Measurements from ENCODE around the gene KCNG4.

Gene KCNG4

GRCh38 chr16:84224554-84224953 lies 15.3 kb downstream of the KCNG4 start:
- no peak for TF ChIP-seq CTCF (IDR thresholded peaks at IDR 0.05)

DNA sequence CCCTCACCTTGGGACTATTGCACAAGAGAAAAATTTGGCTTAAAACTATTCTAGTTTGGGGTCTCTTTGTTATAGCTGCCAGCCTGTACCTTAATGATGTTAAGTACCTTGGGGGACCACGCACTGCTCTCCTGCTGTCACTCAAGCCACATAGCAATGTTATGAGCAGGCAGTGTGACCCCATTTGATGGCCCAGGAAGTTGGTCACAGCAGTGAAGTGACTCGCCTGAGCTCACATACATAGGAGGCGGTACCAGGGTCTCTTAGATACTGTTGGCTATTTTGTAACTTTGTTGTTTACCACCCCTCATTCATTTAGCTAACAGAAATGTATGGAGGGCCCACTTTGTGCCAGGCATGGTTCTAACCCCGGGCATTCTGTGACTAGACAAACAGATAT lies 16.4 kb downstream of the KCNG4 start:
- TF ChIP-seq CTCF (IDR thresholded peaks at IDR 0.05) = no peak

- no peak for TF ChIP-seq CTCF (IDR thresholded peaks at IDR 0.05)
These were observed 19.0 kb downstream of the KCNG4 start for GRCh38 chr16:84220851-84221250.

DNA sequence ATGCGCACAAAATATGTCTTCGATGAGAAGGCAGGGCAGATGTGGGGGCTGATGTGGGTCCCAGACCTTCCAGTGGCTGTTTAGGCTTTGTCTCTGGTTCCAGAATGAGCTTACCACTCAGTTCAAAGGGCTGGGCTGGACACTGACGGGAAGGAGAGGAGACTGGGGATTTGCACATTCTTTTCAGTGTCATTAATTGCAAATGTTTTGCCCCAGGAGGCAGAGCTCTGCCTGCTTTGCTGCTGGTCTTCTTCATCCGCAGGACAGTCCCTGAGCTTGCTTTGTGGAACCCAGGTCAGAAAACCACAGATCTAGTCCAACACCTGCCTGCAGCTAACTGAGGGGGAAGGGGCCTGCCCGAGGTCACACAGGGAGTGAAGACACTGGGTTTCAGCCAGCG lies 20.9 kb downstream of the KCNG4 start:
- TF ChIP-seq CTCF (IDR thresholded peaks at IDR 0.05) = no peak

- no peak for TF ChIP-seq CTCF (IDR thresholded peaks at IDR 0.05)
These were observed 21.5 kb downstream of the KCNG4 start for GRCh38 chr16:84218176-84218823.

- no peak for TF ChIP-seq CTCF (IDR thresholded peaks at IDR 0.05)
These were observed 24.3 kb downstream of the KCNG4 start for GRCh38 chr16:84215531-84215930.

DNA sequence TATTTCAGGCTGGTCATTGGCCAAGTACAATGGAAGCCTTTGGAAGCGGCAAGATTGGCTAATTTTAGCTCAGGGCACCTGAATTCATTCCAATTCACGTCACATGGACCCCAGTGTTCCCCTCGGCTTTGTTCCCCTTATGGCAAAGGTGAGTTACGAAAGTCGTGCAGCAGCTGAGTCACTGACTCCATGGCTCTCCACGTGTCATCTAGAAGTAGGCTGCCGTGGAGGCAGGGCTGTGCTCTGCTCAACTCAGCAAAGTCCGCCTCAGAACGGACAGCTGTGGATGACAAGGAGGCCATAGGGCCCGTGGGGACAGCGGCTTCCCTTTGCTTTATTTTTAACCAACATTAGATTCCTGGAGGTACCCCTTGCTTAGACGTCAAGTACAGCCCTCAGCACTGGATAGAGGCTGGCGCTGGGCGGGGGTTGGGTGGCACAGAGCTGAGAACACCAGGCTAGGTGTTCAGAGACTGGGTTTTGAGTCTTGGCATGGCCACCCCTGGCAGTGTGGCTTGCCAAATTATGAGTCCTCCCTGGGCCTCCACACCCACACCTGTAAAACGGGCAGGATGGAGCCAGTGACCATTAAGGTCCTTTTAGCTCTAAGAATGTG lies 25.3 kb downstream of the KCNG4 start:
- no peak for TF ChIP-seq CTCF (IDR thresholded peaks at IDR 0.05)

All from LNCAP (cell line).